Esophagus muscularis mucosa (tissue), 4 donors: ENCODE results near the gene COL27A1. TPM values are rescaled to one million over a fixed set of nuclear protein-coding genes. Genes with fewer than 3 reads are reported as not detected.

Experiments
- DNase-seq: peaks from one replicate; pipeline ENCODE4 v3.0.0-alpha.2; 2017; ENCODE audit errors: extremely low spot score
- H3K27ac ChIP-seq, 4 donors: fragments of 200-600 bp; sonication (generic); replicated peaks in 1 of 4; 1 replicate in 3 of 4; 2 replicates in 1 of 4; pipeline ENCODE4 v1.5.1; 2016 to 2019; ENCODE audit warnings: mild to moderate bottlenecking in 1 of 4
- H3K27me3 ChIP-seq, 4 donors: fragments of 200-600 bp; sonication (generic); one replicate each; pipeline versions ENCODE4 v1.5.1 to v1.6.0; 2016 to 2019
- H3K36me3 ChIP-seq, 4 donors: fragments of 200-600 bp; sonication (generic); one replicate each; pipeline ENCODE4 v1.5.1; 2016 to 2019
- H3K4me1 ChIP-seq, 4 donors: fragments of 200-600 bp; sonication (generic); one replicate each; pipeline ENCODE4 v1.5.1; 2016 to 2019
- H3K4me3 ChIP-seq, 4 donors: fragments of 200-600 bp; sonication (generic); 1 replicate in 2 of 4; 2 replicates in 2 of 4; pipeline ENCODE4 v1.5.1; 2016 to 2019; ENCODE audit warnings: mild to moderate bottlenecking in 4 of 4, moderate library complexity in 1 of 4
- H3K9me3 ChIP-seq, 4 donors: fragments of 200-600 bp; sonication (generic); 1 replicate in 3 of 4; 2 replicates in 1 of 4; pipeline ENCODE4 v1.5.1; 2016 to 2019
- CTCF ChIP-seq, 3 experiments: fragments of 200-600 bp in 2 of 3; fragments of 450-650 bp in 1 of 3; sonication (generic) in 2 of 3; IDR thresholded peaks; one replicate each; pipeline ENCODE4 v1.5.1; 2017 to 2019; ENCODE audit warnings: antibody characterized with exemption in 3 of 3, mild to moderate bottlenecking in 2 of 3, moderate library complexity in 1 of 3
- EP300 ChIP-seq: sonication (generic); formaldehyde crosslinking; IDR thresholded peaks from one replicate; pipeline ENCODE4 v1.6.1; 2017; ENCODE audit warnings: antibody characterized with exemption
- POLR2A ChIP-seq: fragments of 450-650 bp; IDR thresholded peaks from one replicate; pipeline ENCODE4 v1.6.1; 2017; ENCODE audit warnings: antibody characterized with exemption, moderate library complexity, mild to moderate bottlenecking, low read depth
- POLR2AphosphoS5 ChIP-seq, 2 donors: sonication (generic); formaldehyde crosslinking; IDR thresholded peaks; one replicate each; pipeline ENCODE4 v1.6.1; 2017; ENCODE audit warnings: antibody characterized with exemption in 2 of 2
- WGBS: methylation state at CpG from one replicate; pipeline ENCODE4 v1.1.5; 2018; 5-methylcytosine and 5-hydroxymethylcytosine counted together
- intact Hi-C: fragments of 100-400 bp; cut with DNase I; formaldehyde crosslinking; loops from one replicate; pipeline ENCODE4 v1.15.1; 2023
- total RNA-seq, 4 donors: library from RNA; depleted of rRNA; stranded (reverse); fragments of >200 nt; gene quantifications; one replicate each; pipeline versions ENCODE4 v1.1.0 to v1.2.1, GENCODE V29; 2016

COL27A1 gene
- total RNA-seq, 4 donors from 2014 or later, result 1.8 to 3.3 (median 2.7) TPM

- peaks cover 7 to 48% (median 19%) of the 10 kb centered on the region in 4 donors for H3K27me3 ChIP-seq
- 94% methylated on average over 5 of the region's 5 CpGs for WGBS
- TF ChIP-seq POLR2A (no peak), CTCF (IDR thresholded peaks at IDR 0.05) (no peak), POLR2AphosphoS5 (IDR thresholded peaks at IDR 0.05) (no peak), EP300 (no peak)
These were observed 6.2 kb upstream of the COL27A1 start for GRCh38 chr9:114149181-114149580.

GRCh38 chr9:114149765-114150340 is 5.5 kb upstream of the COL27A1 start:
- Histone ChIP-seq H3K36me3 (no peaks in the 10 kb centered on the region), H3K4me1 (peaks cover 14 to 15% (median 14%) of the 10 kb centered on the region in 4 donors), H3K27me3 (peaks cover 9 to 55% (median 26%) of the 10 kb centered on the region in 4 donors), H3K9me3 (no peaks in the 10 kb centered on the region), H3K4me3 (no peak overlapping the region), H3K27ac (no peak overlapping the region)
- no peak for TF ChIP-seq POLR2A
- TF ChIP-seq POLR2AphosphoS5 (IDR thresholded peaks at IDR 0.05), result no peak
- no peak for TF ChIP-seq CTCF (IDR thresholded peaks at IDR 0.05)
- no peak for TF ChIP-seq EP300
- DNase-seq, result no peak
- 85% methylated on average over 3 of the region's 4 CpGs for WGBS
- intact Hi-C loops, result loop anchor here (5.0 kb wide), 1 partner anchor 38 kb away; no protein-coding TSS in a partner anchor

More at GRCh38 chr9:114149181-114149580, 6.2 kb upstream of the COL27A1 start:
- Histone ChIP-seq H3K9me3 (no peaks in the 10 kb centered on the region), H3K27ac (no peak overlapping the region), H3K36me3 (no peaks in the 10 kb centered on the region), H3K4me1 (peaks cover 8% of the 10 kb centered on the region in 4 donors), H3K4me3 (no peak overlapping the region)
- no peak for DNase-seq
- intact Hi-C loops, result no loop called here

- TF ChIP-seq POLR2A (no peak), POLR2AphosphoS5 (IDR thresholded peaks at IDR 0.05) (no peak), EP300 (no peak)
- peaks cover 9 to 62% (median 28%) of the 10 kb centered on the region in 4 donors for H3K27me3 ChIP-seq
- no peak overlapping the region for H3K4me3 ChIP-seq
- H3K4me1 ChIP-seq, result peaks cover 18 to 23% (median 22%) of the 10 kb centered on the region in 4 donors
- no peak overlapping the region for H3K27ac ChIP-seq
- H3K9me3 ChIP-seq, result no peaks in the 10 kb centered on the region
- WGBS, result 77% methylated on average over 8 of the region's 8 CpGs
- no peak for DNase-seq
- intact Hi-C loops, result loop anchor here (5.0 kb wide), 1 partner anchor 38 kb away; no protein-coding TSS in a partner anchor
- no peaks in the 10 kb centered on the region for H3K36me3 ChIP-seq
These were observed 4.7 kb upstream of the COL27A1 start for GRCh38 chr9:114150608-114151007.

GRCh38 chr9:114151426-114151956 is 3.8 kb upstream of the COL27A1 start:
- no peaks in the 10 kb centered on the region for H3K36me3 ChIP-seq
- TF ChIP-seq EP300, result no peak
- no peak for TF ChIP-seq POLR2A
- no peak for TF ChIP-seq POLR2AphosphoS5 (IDR thresholded peaks at IDR 0.05)
- TF ChIP-seq CTCF (IDR thresholded peaks at IDR 0.05), result no peak
- H3K27ac ChIP-seq, result no peak overlapping the region
- 70% methylated on average over 3 of the region's 5 CpGs for WGBS
- H3K4me1 ChIP-seq, result peaks cover 18 to 31% (median 30%) of the 10 kb centered on the region in 4 donors
- intact Hi-C loops, result loop anchor here (5.0 kb wide), 1 partner anchor 39 kb away; no protein-coding TSS in a partner anchor
- H3K27me3 ChIP-seq, result peaks cover 9 to 68% (median 30%) of the 10 kb centered on the region in 4 donors
- no peak overlapping the region for H3K4me3 ChIP-seq
- no peak for DNase-seq
- no peaks in the 10 kb centered on the region for H3K9me3 ChIP-seq
